Astrocyte (in vitro differentiated cells and primary cell): ENCODE measurements around the gene IRF2. TPM values are rescaled to one million over a fixed set of nuclear protein-coding genes. Genes with fewer than 3 reads are reported as not detected.

Experiments
- DNase-seq: peaks from one replicate; pipeline ENCODE4 v3.0.0-alpha.2; 2010; ENCODE audit warnings: low read depth
- FAIRE-seq: peaks from 2 replicates; lab custom pipeline; 2011; peaks lifted over from hg19 to GRCh38; lab: Jason Lieb, UNC
- H2AFZ ChIP-seq: 2 replicates; pipeline ENCODE4 v1.6.0; 2012; ENCODE audit warnings: low read depth, low read length, inconsistent platforms
- H3K27ac ChIP-seq: 2 replicates; pipeline ENCODE4 v1.5.1; 2011; ENCODE audit warnings: low read depth, low read length, inconsistent platforms
- H3K27me3 ChIP-seq: 2 replicates; pipeline ENCODE4 v1.6.0; 2011; ENCODE audit warnings: low read length, inconsistent platforms; ENCODE audit not compliant: insufficient read depth
- H3K36me3 ChIP-seq: 2 replicates; pipeline ENCODE4 v1.5.1; 2011; ENCODE audit warnings: low read length, inconsistent platforms; ENCODE audit not compliant: insufficient read depth
- H3K4me1 ChIP-seq: 2 replicates; pipeline ENCODE4 v1.5.1; 2011; ENCODE audit warnings: low read length, inconsistent platforms; ENCODE audit not compliant: insufficient read depth
- H3K4me2 ChIP-seq: 2 replicates; pipeline ENCODE4 v1.6.0; 2012; ENCODE audit warnings: low read length, inconsistent platforms
- H3K4me3 ChIP-seq: 2 replicates; pipeline ENCODE4 v1.5.1; 2011; ENCODE audit warnings: low read depth, mild to moderate bottlenecking, low read length, inconsistent platforms; ENCODE audit not compliant: insufficient read depth
- H3K79me2 ChIP-seq: 2 replicates; pipeline ENCODE4 v1.6.0; 2012; ENCODE audit warnings: mild to moderate bottlenecking, low read length, inconsistent platforms; ENCODE audit not compliant: insufficient read depth
- H3K9ac ChIP-seq: 2 replicates; pipeline ENCODE4 v1.6.0; 2012; ENCODE audit warnings: mild to moderate bottlenecking, low read length, inconsistent platforms
- H3K9me3 ChIP-seq: 2 replicates; pipeline ENCODE4 v1.5.1; 2012; ENCODE audit warnings: low read depth, mild to moderate bottlenecking, low read length, inconsistent platforms; ENCODE audit not compliant: insufficient read depth
- H4K20me1 ChIP-seq: 2 replicates; pipeline ENCODE4 v1.6.0; 2012; ENCODE audit warnings: low read length, inconsistent platforms; ENCODE audit not compliant: insufficient read depth
- H3K27ac Mint-ChIP-seq: one replicate; pipeline ENCODE4 v1.8.0; 2021; ENCODE audit warnings: mild to moderate bottlenecking, mixed read lengths; ENCODE audit not compliant: unreplicated experiment
- H3K27me3 Mint-ChIP-seq: one replicate; pipeline ENCODE4 v1.8.0; 2021; ENCODE audit warnings: low read depth, mixed read lengths; ENCODE audit not compliant: unreplicated experiment
- H3K36me3 Mint-ChIP-seq: one replicate; pipeline ENCODE4 v1.8.0; 2021; ENCODE audit warnings: low read depth, mixed read lengths; ENCODE audit not compliant: unreplicated experiment
- H3K4me1 Mint-ChIP-seq: one replicate; pipeline ENCODE4 v1.8.0; 2021; ENCODE audit warnings: low read depth, mixed read lengths; ENCODE audit not compliant: unreplicated experiment
- H3K4me3 Mint-ChIP-seq: one replicate; pipeline ENCODE4 v1.8.0; 2021; ENCODE audit warnings: mild to moderate bottlenecking, moderate library complexity, mixed read lengths; ENCODE audit not compliant: unreplicated experiment
- H3K9me3 Mint-ChIP-seq: one replicate; pipeline ENCODE4 v1.8.0; 2021; ENCODE audit warnings: mild to moderate bottlenecking, mixed read lengths; ENCODE audit not compliant: unreplicated experiment
- CTCF ChIP-seq: IDR thresholded peaks from 2 replicates; pipeline ENCODE4 v1.5.1; 2011; ENCODE audit warnings: low read depth, mild to moderate bottlenecking, inconsistent platforms, low read length, moderate library complexity; ENCODE audit not compliant: insufficient read depth
- EZH2 ChIP-seq: IDR thresholded peaks from 2 replicates; pipeline ENCODE4 v1.6.1; 2012; ENCODE audit warnings: mild to moderate bottlenecking, low read length, inconsistent platforms; ENCODE audit not compliant: insufficient read depth
- total RNA-seq: library from RNA; stranded (reverse); gene quantifications from 2 replicates; pipeline ENCODE4 v1.2.1, GENCODE V29; 2021

IRF2 gene
- total RNA-seq, 1 donor from 2014 or later: 12.6 TPM

DNA sequence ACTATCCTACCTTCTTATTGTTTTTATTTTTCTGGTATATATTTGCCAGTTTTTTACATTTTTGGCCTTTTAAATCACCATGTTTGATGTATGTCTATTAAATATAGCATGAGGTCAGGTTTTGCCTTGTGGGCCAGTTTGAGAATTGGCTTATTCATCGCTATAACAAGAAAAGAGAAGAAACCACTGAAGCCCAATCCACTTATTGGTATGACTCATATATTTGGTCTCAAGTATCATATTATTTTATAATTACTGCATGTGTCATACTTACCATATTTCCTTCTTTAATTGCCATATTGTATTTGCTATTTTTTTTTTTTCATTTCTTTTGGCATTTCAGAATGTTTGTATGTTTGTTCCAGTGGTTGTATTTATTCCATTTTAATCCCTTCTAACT, 99.3 kb downstream of the IRF2 start:
- H3K4me3 ChIP-seq: no peak overlapping the region
- no peaks in the 10 kb centered on the region for H3K9me3 ChIP-seq
- H3K27me3 ChIP-seq: no peaks in the 10 kb centered on the region
- TF ChIP-seq CTCF: no peak
- TF ChIP-seq EZH2: no peak
- no peaks in the 10 kb centered on the region for H3K79me2 ChIP-seq
- FAIRE-seq (no peak), DNase-seq (peak; percentile 31)
- peaks cover 2% of the 10 kb centered on the region for H3K9me3 Mint-ChIP-seq
- H3K4me3 Mint-ChIP-seq: no peak overlapping the region
- no peak overlapping the region for H3K27ac Mint-ChIP-seq
- no peaks in the 10 kb centered on the region for H3K4me1 ChIP-seq
- no peaks in the 10 kb centered on the region for H3K36me3 ChIP-seq
- H3K27ac ChIP-seq: no peak overlapping the region
- no peak overlapping the region for H2AFZ ChIP-seq
- H3K4me2 ChIP-seq: no peak overlapping the region
- no peak overlapping the region for H3K9ac ChIP-seq
- peaks cover 6% of the 10 kb centered on the region for H3K36me3 Mint-ChIP-seq
- no peaks in the 10 kb centered on the region for H4K20me1 ChIP-seq
- no peaks in the 10 kb centered on the region for H3K4me1 Mint-ChIP-seq
- H3K27me3 Mint-ChIP-seq: no peaks in the 10 kb centered on the region

- Histone ChIP-seq H3K4me1 (no peaks in the 10 kb centered on the region), H3K4me3 (no peak overlapping the region), H2AFZ (no peak overlapping the region), H3K36me3 (no peaks in the 10 kb centered on the region), H3K79me2 (no peaks in the 10 kb centered on the region), H3K9ac (no peak overlapping the region), H4K20me1 (no peaks in the 10 kb centered on the region), H3K4me2 (no peak overlapping the region), H3K27ac (no peak overlapping the region), H3K27me3 (no peaks in the 10 kb centered on the region), H3K9me3 (no peaks in the 10 kb centered on the region)
- no peak overlapping the region for H3K4me3 Mint-ChIP-seq
- H3K36me3 Mint-ChIP-seq: peaks cover 4% of the 10 kb centered on the region
- no peaks in the 10 kb centered on the region for H3K27me3 Mint-ChIP-seq
- no peak overlapping the region for H3K27ac Mint-ChIP-seq
- no peak for FAIRE-seq
- no peaks in the 10 kb centered on the region for H3K4me1 Mint-ChIP-seq
- no peak for DNase-seq
- no peak for TF ChIP-seq CTCF
- TF ChIP-seq EZH2: no peak
- H3K9me3 Mint-ChIP-seq: peaks cover 3% of the 10 kb centered on the region
These were observed 100.4 kb downstream of the IRF2 start for GRCh38 chr4:184373886-184374405.

DNA sequence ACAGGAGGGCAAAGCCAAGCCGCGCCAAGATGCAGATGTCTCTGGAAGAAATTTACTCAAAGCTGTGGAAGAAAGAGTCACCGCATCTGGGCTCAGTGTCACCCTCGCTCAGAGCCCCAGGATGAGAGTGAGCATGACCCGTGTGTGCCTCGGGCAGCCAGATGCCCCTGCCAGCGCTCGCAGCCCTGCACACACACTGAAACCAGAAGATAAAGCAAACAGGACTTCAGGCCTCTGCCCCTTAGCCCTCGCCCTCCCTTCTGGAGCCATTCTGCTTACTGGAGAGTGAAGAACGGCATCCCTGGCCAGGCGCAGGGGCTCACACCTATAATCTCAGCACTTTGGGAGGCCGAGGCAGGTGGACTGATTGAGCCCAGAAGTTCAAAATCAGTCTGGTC, 103.0 kb downstream of the IRF2 start:
- peaks cover 4% of the 10 kb centered on the region for H3K9me3 Mint-ChIP-seq

More for the DNA sequence above, 103.0 kb downstream of the IRF2 start:
- DNase-seq: no peak
- Histone ChIP-seq H3K4me2 (no peak overlapping the region), H3K4me1 (no peaks in the 10 kb centered on the region), H3K4me3 (no peak overlapping the region), H3K79me2 (no peaks in the 10 kb centered on the region), H3K36me3 (no peaks in the 10 kb centered on the region), H4K20me1 (no peaks in the 10 kb centered on the region), H3K27me3 (no peaks in the 10 kb centered on the region), H2AFZ (no peak overlapping the region), H3K27ac (no peak overlapping the region), H3K9ac (no peak overlapping the region), H3K9me3 (no peaks in the 10 kb centered on the region)
- Mint-ChIP-seq H3K4me3 (no peak overlapping the region), H3K27me3 (peaks cover 3% of the 10 kb centered on the region), H3K36me3 (no peaks in the 10 kb centered on the region), H3K4me1 (no peaks in the 10 kb centered on the region), H3K27ac (no peak overlapping the region)
- no peak for FAIRE-seq
- TF ChIP-seq EZH2 (no peak), CTCF (no peak)
